Fibroblast of lung (primary cell): ENCODE results near the gene WASL. TPM values are rescaled to one million over a fixed set of nuclear protein-coding genes. Genes with fewer than 3 reads are reported as not detected.

Experiments
- DNase-seq, 2 donors: peaks; one replicate each; pipeline versions ENCODE4 v3.0.0 to v3.0.0-alpha.2; 2010; ENCODE audit warnings: low read depth in 2 of 2
- H2AFZ ChIP-seq: 2 replicates; pipeline ENCODE4 v1.5.1; 2012; ENCODE audit warnings: low read length, control low read depth, inconsistent platforms
- H3K27ac ChIP-seq: 2 replicates; pipeline ENCODE4 v1.5.1; 2011; ENCODE audit warnings: low read length, control low read depth; ENCODE audit not compliant: insufficient read depth
- H3K27me3 ChIP-seq: 2 replicates; pipeline ENCODE4 v1.5.1; 2011; ENCODE audit warnings: mild to moderate bottlenecking, low read length; ENCODE audit not compliant: control insufficient read depth, insufficient read depth
- H3K36me3 ChIP-seq: 2 replicates; pipeline ENCODE4 v1.5.1; 2011; ENCODE audit warnings: low read length; ENCODE audit not compliant: control insufficient read depth, insufficient read depth
- H3K4me1 ChIP-seq: 2 replicates; pipeline ENCODE4 v1.5.1; 2011; ENCODE audit warnings: low read length; ENCODE audit not compliant: control insufficient read depth, insufficient read depth; ENCODE audit errors: extremely low read depth
- H3K4me2 ChIP-seq: 2 replicates; pipeline ENCODE4 v1.5.1; 2011; ENCODE audit warnings: low read length, control low read depth; ENCODE audit not compliant: insufficient read depth; ENCODE audit errors: extremely low read depth
- H3K4me3 ChIP-seq, 4 experiments: fragments of 200-600 bp in 1 of 4; sonication (generic) in 1 of 4; replicated peaks in 1 of 4; 2 replicates each; pipeline ENCODE4 v1.5.1; 2011 to 2016; ENCODE audit warnings: low read length in 4 of 4, low read depth in 3 of 4, mild to moderate bottlenecking in 3 of 4, control low read depth in 2 of 4, inconsistent platforms in 1 of 4, mixed read lengths in 1 of 4; ENCODE audit not compliant: insufficient read depth in 1 of 4; ENCODE audit errors: control extremely low read depth in 1 of 4
- H3K79me2 ChIP-seq: 2 replicates; pipeline ENCODE4 v1.5.1; 2012; ENCODE audit warnings: mild to moderate bottlenecking, low read length, inconsistent platforms; ENCODE audit not compliant: control insufficient read depth, insufficient read depth
- H3K9ac ChIP-seq: 2 replicates; pipeline ENCODE4 v1.5.1; 2011; ENCODE audit warnings: mild to moderate bottlenecking, low read length, control low read depth; ENCODE audit not compliant: insufficient read depth
- H3K9me3 ChIP-seq: 2 replicates; pipeline ENCODE4 v1.5.1; 2012; ENCODE audit warnings: low read depth, low read length; ENCODE audit not compliant: control insufficient read depth, insufficient read depth
- H4K20me1 ChIP-seq: 2 replicates; pipeline ENCODE4 v1.5.1; 2011; ENCODE audit warnings: low read length; ENCODE audit not compliant: control insufficient read depth, insufficient read depth; ENCODE audit errors: extremely low read depth
- EZH2 ChIP-seq: IDR thresholded peaks from 2 replicates; pipeline ENCODE4 v1.5.1; 2012; ENCODE audit warnings: low read length, control low read depth, mild to moderate bottlenecking; ENCODE audit errors: missing control alignments
- polyA plus RNA-seq, 2 donors: library from polyadenylated mRNA; depleted of rRNA in 1 of 2; stranded (reverse) in 1 of 2; unstranded in 1 of 2; fragments of >200 nt; gene quantifications; 2 replicates each; pipeline ENCODE4 v1.2.1, GENCODE V29; 2011 to 2012; ENCODE audit warnings: missing spikeins in 1 of 2
- total RNA-seq: library from RNA; depleted of rRNA; stranded (reverse); fragments of >200 nt; gene quantifications from 2 replicates; pipeline ENCODE4 v1.2.1, GENCODE V29; 2014
- TF ChIP-seq, protein P1 (sequence below), 2 donors: IDR thresholded peaks in 1 of 2; conservative IDR thresholded peaks in 1 of 2; 1 replicate in 1 of 2; 2 replicates in 1 of 2; pipeline ENCODE4 v1.5.1; 2011 to 2012; ENCODE audit warnings: low read length in 2 of 2, control low read depth in 1 of 2, inconsistent platforms in 1 of 2, low read depth in 1 of 2, mild to moderate bottlenecking in 1 of 2

The WASL gene
- total and polyA plus RNA-seq, 2 donors (not counting 1 experiment from before 2014, with no cell fraction given), result 15.4 to 21.0 TPM

DNA sequence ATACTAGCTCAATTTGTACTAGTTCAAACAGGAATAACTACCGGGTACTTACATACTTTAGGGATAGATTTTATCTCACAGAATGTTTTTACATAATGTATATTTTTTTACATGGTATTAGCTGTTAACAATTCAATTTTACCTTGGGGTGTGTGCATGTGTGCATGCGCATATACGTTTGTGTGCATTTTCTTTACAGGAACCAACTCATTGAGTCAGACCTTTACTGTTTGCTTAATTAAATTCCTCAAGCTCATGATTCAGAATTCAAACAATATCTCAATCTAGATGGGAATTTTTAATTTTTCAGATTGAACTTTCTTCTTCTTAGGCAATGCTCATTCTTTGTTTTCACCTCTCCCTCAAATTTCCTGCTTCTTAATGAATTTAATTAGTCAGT is 24.7 kb upstream of the WASL start:
- Histone ChIP-seq H3K9ac (no peak overlapping the region), H3K4me2 (no peak overlapping the region), H2AFZ (no peak overlapping the region), H3K4me3 (no peak overlapping the region), H3K27ac (no peak overlapping the region), H4K20me1 (peaks cover 2% of the 10 kb centered on the region), H3K4me1 (no peaks in the 10 kb centered on the region), H3K36me3 (no peaks in the 10 kb centered on the region), H3K9me3 (no peaks in the 10 kb centered on the region), H3K27me3 (no peaks in the 10 kb centered on the region), H3K79me2 (no peaks in the 10 kb centered on the region)
- no peak for TF ChIP-seq EZH2
- TF ChIP-seq, protein P1, sequence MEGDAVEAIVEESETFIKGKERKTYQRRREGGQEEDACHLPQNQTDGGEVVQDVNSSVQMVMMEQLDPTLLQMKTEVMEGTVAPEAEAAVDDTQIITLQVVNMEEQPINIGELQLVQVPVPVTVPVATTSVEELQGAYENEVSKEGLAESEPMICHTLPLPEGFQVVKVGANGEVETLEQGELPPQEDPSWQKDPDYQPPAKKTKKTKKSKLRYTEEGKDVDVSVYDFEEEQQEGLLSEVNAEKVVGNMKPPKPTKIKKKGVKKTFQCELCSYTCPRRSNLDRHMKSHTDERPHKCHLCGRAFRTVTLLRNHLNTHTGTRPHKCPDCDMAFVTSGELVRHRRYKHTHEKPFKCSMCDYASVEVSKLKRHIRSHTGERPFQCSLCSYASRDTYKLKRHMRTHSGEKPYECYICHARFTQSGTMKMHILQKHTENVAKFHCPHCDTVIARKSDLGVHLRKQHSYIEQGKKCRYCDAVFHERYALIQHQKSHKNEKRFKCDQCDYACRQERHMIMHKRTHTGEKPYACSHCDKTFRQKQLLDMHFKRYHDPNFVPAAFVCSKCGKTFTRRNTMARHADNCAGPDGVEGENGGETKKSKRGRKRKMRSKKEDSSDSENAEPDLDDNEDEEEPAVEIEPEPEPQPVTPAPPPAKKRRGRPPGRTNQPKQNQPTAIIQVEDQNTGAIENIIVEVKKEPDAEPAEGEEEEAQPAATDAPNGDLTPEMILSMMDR (conservative IDR thresholded peaks at IDR 0.05 in 1 of 2, IDR thresholded peaks at IDR 0.05 in 1 of 2; ENCODE audit: low read depth in 1 of 2, low read length in 2 of 2), result no peak
- DNase-seq, result no peak

DNA sequence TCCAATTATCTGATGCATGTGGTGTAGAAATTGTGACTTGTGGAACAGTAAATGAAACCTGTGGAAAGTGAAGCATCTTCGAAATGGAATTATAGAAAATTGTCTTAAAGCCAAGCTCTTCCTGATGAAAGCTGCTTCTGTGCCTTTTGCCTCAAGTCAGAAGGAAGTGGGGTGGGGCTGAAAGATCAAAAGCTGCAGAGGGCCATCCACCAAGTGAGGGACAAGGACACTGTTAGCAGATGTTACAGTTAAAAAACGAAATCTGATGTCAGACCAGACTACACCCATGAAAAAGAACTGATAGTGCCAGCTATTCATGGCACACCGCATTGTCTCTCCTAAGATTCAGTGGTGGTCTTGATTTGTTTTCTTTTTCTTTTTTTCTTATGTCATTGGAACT is 23.8 kb upstream of the WASL start:
- TF ChIP-seq EZH2, result no peak
- TF ChIP-seq, protein P1 (conservative IDR thresholded peaks at IDR 0.05 in 1 of 2, IDR thresholded peaks at IDR 0.05 in 1 of 2; ENCODE audit: low read depth in 1 of 2, low read length in 2 of 2), result no peak
- no peak overlapping the region for H3K4me3 ChIP-seq
- H3K9me3 ChIP-seq, result no peaks in the 10 kb centered on the region
- no peaks in the 10 kb centered on the region for H3K36me3 ChIP-seq
- DNase-seq, result no peak
- no peaks in the 10 kb centered on the region for H3K4me1 ChIP-seq
- no peaks in the 10 kb centered on the region for H3K79me2 ChIP-seq
- H4K20me1 ChIP-seq, result peaks cover 2% of the 10 kb centered on the region
- no peak overlapping the region for H3K27ac ChIP-seq
- no peak overlapping the region for H2AFZ ChIP-seq
- no peak overlapping the region for H3K4me2 ChIP-seq
- H3K27me3 ChIP-seq, result no peaks in the 10 kb centered on the region
- H3K9ac ChIP-seq, result no peak overlapping the region

DNA sequence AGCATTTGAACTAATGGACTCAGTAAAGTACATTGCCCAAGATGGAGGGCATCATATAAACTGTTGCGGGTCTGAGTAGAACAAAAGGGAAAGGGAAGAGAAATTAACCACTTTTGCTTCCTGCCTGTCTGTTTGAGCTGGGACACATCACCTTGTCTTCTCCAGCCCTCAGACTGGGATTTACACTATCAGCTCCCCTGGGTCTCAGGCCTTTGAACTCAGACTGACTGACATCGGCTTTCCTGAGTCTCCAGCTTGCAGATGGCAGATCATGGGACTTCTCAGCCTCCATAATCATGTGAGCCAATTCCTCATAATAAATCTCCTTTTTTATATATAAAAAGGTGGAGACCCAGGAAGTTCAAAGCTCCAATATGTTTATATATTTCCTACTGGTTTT is 23.0 kb upstream of the WASL start:
- TF ChIP-seq, protein P1 (conservative IDR thresholded peaks at IDR 0.05 in 1 of 2, IDR thresholded peaks at IDR 0.05 in 1 of 2; ENCODE audit: low read depth in 1 of 2, low read length in 2 of 2), result no peak
- TF ChIP-seq EZH2, result no peak
- no peaks in the 10 kb centered on the region for H3K4me1 ChIP-seq
- no peak overlapping the region for H2AFZ ChIP-seq
- H3K9me3 ChIP-seq, result no peaks in the 10 kb centered on the region
- no peak overlapping the region for H3K9ac ChIP-seq
- H3K27ac ChIP-seq, result no peak overlapping the region
- H3K4me2 ChIP-seq, result no peak overlapping the region
- no peak overlapping the region for H3K4me3 ChIP-seq
- H4K20me1 ChIP-seq, result peaks cover 2% of the 10 kb centered on the region
- no peaks in the 10 kb centered on the region for H3K79me2 ChIP-seq
- no peaks in the 10 kb centered on the region for H3K27me3 ChIP-seq
- no peak for DNase-seq
- no peaks in the 10 kb centered on the region for H3K36me3 ChIP-seq
